AG04450 (cell line): ENCODE data around the gene TEX55. TPM values are rescaled to one million over a fixed set of nuclear protein-coding genes. Genes with fewer than 3 reads are reported as not detected.
"Not testable (repeated sequence)": the region's sequence is repeated elsewhere in the genome, so short reads cannot be mapped to it uniquely, and the experiment has no call there.

Experiments
- CTCF ChIA-PET: fragments of 300-600, 350-600 bp; formaldehyde crosslinking; extraction: SDS; loops from one replicate; lab custom pipeline; 2022; ENCODE audit warnings: antibody characterized with exemption, inconsistent platforms; lab: Charles Lee
- POLR2A ChIA-PET: fragments of 350-600 bp; formaldehyde crosslinking; extraction: SDS; loops from one replicate; lab custom pipeline; 2021; ENCODE audit warnings: antibody characterized with exemption, inconsistent platforms; lab: Yijun Ruan, JAX
- DNase-seq: peaks from one replicate; pipeline ENCODE4 v3.0.0-alpha.2; 2011; ENCODE audit warnings: low read depth, low spot score
- H3K27ac ChIP-seq: one replicate; pipeline ENCODE4 v1.5.1; 2012; ENCODE audit warnings: low read depth, low read length, control low read depth
- H3K27me3 ChIP-seq: one replicate; pipeline ENCODE4 v1.6.0; 2012; ENCODE audit warnings: low read length; ENCODE audit not compliant: control insufficient read depth, insufficient read depth
- H3K4me3 ChIP-seq: 2 replicates; pipeline ENCODE4 v1.5.1; 2011; ENCODE audit warnings: mild to moderate bottlenecking, low read depth, low read length, control low read depth
- H3K9me3 ChIP-seq: 2 replicates; pipeline ENCODE4 v1.5.1; 2012; ENCODE audit warnings: low read length; ENCODE audit not compliant: control insufficient read depth, insufficient read depth
- polyA plus RNA-seq: library from polyadenylated mRNA; depleted of rRNA; stranded (reverse); fragments of >200 nt; gene quantifications from 2 replicates; pipeline ENCODE4 v1.2.3, GENCODE V29; 2011
- TF ChIP-seq, protein P1 (sequence below): IDR thresholded peaks from 2 replicates; pipeline ENCODE4 v1.5.1; 2011; ENCODE audit warnings: low read depth, low read length, control low read depth, inconsistent platforms

TEX55 gene
- polyA plus RNA-seq, 1 experiment: not detected

DNA sequence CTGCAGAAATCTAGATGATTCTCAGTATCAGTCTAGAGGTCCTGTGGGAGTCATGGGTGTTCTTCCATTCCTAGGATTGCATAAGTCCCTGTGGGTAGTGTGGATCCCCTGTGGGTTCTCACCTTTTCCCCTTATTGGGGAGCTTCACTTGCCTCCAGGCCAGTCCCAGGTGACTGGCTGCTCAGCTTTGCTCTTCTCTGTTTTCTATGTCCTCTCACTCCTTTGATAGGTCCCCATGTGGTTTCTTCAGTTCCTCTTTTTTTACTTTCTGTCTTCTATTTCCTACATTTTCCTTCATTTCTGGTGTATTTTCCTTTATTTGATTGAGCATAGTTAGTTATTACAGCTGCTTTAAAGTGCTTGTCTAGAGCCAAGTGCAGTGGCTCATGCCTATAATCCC, 10.9 kb downstream of the TEX55 start:
- Histone ChIP-seq H3K9me3 (peaks cover 4% of the 10 kb centered on the region; the same call in 1 of the 2 replicates), H3K4me3 (no peak overlapping the region), H3K27ac (no peak overlapping the region), H3K27me3 (no peaks in the 10 kb centered on the region)
- POLR2A ChIA-PET: no interaction called here
- no peak for DNase-seq
- TF ChIP-seq, protein P1, sequence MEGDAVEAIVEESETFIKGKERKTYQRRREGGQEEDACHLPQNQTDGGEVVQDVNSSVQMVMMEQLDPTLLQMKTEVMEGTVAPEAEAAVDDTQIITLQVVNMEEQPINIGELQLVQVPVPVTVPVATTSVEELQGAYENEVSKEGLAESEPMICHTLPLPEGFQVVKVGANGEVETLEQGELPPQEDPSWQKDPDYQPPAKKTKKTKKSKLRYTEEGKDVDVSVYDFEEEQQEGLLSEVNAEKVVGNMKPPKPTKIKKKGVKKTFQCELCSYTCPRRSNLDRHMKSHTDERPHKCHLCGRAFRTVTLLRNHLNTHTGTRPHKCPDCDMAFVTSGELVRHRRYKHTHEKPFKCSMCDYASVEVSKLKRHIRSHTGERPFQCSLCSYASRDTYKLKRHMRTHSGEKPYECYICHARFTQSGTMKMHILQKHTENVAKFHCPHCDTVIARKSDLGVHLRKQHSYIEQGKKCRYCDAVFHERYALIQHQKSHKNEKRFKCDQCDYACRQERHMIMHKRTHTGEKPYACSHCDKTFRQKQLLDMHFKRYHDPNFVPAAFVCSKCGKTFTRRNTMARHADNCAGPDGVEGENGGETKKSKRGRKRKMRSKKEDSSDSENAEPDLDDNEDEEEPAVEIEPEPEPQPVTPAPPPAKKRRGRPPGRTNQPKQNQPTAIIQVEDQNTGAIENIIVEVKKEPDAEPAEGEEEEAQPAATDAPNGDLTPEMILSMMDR: no peak
- CTCF ChIA-PET: interaction anchor here (1.1 kb wide), 1 partner anchor 11 kb away, joined by 5 read pairs; the partner anchor contains the start of gene TEX55

DNA sequence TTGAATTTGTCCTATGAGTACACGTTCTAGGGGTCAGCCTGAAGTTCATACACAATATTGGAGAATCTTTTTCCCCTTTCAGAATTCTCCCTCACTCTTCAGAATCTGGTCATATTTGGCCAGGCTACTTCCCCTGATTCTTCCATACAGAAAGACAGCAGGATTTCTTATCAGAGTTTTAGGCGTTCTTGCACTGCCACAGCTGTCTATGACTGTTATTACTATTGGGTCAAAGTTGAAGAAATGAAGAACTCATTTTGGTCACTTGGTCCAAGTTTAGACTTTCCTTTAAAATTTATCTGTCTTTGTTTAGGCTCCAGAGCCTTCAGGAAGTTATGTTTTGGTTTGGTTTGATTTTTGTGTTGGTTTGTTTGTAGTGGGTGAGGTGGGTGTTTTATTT, 12.0 kb downstream of the TEX55 start:
- Histone ChIP-seq H3K4me3 (no peak overlapping the region), H3K27me3 (no peaks in the 10 kb centered on the region), H3K9me3 (peaks cover 4% of the 10 kb centered on the region; the same call in 1 of the 2 replicates), H3K27ac (no peak overlapping the region)
- no peak for DNase-seq
- POLR2A ChIA-PET: no interaction called here
- TF ChIP-seq, protein P1: no peak
- CTCF ChIA-PET: interaction anchor here (0.6 to 1.0 kb wide), 2 partner anchors 9 to 83 kb away, joined by 3 read pairs; no protein-coding TSS in a partner anchor

DNA sequence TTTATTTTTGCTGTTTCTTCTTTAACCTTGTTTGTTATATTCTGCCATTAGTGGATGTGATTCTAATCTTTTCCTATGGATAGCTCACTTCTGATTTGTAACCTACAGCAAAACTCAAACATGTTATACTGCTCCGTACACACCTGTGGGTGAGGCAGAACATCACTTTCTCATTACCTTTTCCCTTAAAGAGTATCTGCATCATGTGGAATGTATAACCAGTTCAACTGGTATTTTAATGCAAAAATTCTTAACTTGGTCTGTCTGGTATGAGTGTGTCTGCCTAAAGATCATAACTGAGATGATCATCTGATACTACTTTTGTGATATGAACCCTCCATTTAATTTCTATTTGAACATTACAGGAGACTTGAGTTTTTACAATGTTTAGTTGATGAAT, 14.4 kb downstream of the TEX55 start:
- CTCF ChIA-PET: interaction anchor here (1.2 kb wide), 1 partner anchor 15 kb away, joined by 3 read pairs; the partner anchor contains the start of gene TEX55
- Histone ChIP-seq H3K4me3 (no peak overlapping the region), H3K9me3 (peaks cover 13% of the 10 kb centered on the region), H3K27ac (no peak overlapping the region), H3K27me3 (no peaks in the 10 kb centered on the region)
- no peak for DNase-seq
- TF ChIP-seq, protein P1: no peak
- POLR2A ChIA-PET: no interaction called here

DNA sequence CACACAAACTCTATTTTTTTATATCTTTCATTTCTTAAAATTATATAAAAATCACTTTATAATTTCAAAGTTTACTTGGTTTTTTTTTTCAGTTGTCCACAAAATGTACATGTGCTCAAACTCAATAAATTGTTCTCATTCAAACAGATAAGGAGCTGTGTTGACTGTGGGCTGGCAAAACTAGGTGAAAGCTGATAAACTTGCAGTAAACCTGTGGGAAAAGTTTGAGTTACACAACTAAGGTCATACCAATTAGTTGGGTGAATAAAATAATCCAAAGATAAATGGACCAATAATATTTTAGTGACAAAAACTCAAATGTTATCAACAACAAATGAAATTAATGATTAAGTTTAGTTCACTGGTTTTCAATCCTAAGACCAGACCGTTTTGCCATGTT, 14.8 kb downstream of the TEX55 start:
- no peak for DNase-seq
- Histone ChIP-seq H3K27me3 (no peaks in the 10 kb centered on the region), H3K9me3 (peaks cover 13% of the 10 kb centered on the region), H3K27ac (no peak overlapping the region), H3K4me3 (no peak overlapping the region)
- TF ChIP-seq, protein P1: no peak
- ChIA-PET CTCF (interaction anchor here (1.2 to 1.5 kb wide), 2 partner anchors 15 to 80 kb away, joined by 3 to 7 read pairs; partner anchors contain the start of genes B4GALT4 and TEX55), POLR2A (no interaction called here)

DNA sequence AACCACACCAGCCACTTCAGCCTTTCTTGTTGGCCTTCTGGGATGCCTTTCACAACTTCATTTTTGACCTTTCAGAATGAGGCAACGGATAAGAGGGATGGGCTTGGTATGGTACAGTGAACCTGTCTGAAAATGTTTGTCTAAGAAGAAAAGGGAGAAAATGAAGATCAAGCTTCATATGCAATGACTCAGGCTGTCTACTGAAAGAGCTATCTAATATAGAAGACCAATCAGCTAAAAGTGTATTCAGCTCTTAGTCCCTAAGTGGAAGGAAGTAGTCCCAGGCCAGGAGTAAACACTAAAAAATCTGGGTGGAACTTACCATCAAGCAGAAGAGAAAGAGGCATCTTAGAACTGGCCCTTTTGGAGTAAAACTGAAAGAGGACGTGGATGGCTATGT, 15.3 kb downstream of the TEX55 start:
- Histone ChIP-seq H3K27me3 (no peaks in the 10 kb centered on the region), H3K4me3 (no peak overlapping the region), H3K27ac (no peak overlapping the region), H3K9me3 (peaks cover 13% of the 10 kb centered on the region)
- DNase-seq: no peak
- TF ChIP-seq, protein P1: no peak
- ChIA-PET POLR2A (no interaction called here), CTCF (interaction anchor here (1.5 kb wide), 1 partner anchor 80 kb away, joined by 7 read pairs; the partner anchor contains the start of gene B4GALT4)

DNA sequence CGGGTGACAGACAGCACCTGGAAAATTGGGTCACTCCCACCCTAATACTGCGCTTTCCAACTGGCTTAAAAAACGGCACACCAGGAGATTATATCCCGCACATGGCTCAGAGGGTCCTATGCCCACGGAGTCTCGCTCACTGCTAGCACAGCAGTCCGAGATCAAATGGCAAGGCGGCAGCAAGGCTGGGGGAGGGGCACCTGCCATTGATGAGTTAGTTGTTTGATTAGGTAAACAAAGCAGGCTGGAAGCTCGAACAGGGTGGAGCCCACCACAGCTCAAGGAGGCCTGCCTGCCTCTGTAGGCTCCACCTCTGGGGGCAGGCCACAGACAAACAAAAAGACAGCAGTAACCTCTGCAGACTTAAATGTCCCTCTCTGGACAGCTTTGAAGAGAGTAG, 18.8 kb downstream of the TEX55 start:
- H3K9me3 ChIP-seq, POLR2A ChIA-PET, H3K27me3 ChIP-seq, CTCF ChIA-PET, DNase-seq, H3K4me3 ChIP-seq, H3K27ac ChIP-seq: not testable (repeated sequence)
